Measurements from ENCODE around the gene TGFBR3L. TPM values are rescaled to one million over a fixed set of nuclear protein-coding genes. Genes with fewer than 3 reads are reported as not detected.

The TGFBR3L gene
- total RNA-seq, 1 donor from 2014 or later = 2.1 TPM

DNA sequence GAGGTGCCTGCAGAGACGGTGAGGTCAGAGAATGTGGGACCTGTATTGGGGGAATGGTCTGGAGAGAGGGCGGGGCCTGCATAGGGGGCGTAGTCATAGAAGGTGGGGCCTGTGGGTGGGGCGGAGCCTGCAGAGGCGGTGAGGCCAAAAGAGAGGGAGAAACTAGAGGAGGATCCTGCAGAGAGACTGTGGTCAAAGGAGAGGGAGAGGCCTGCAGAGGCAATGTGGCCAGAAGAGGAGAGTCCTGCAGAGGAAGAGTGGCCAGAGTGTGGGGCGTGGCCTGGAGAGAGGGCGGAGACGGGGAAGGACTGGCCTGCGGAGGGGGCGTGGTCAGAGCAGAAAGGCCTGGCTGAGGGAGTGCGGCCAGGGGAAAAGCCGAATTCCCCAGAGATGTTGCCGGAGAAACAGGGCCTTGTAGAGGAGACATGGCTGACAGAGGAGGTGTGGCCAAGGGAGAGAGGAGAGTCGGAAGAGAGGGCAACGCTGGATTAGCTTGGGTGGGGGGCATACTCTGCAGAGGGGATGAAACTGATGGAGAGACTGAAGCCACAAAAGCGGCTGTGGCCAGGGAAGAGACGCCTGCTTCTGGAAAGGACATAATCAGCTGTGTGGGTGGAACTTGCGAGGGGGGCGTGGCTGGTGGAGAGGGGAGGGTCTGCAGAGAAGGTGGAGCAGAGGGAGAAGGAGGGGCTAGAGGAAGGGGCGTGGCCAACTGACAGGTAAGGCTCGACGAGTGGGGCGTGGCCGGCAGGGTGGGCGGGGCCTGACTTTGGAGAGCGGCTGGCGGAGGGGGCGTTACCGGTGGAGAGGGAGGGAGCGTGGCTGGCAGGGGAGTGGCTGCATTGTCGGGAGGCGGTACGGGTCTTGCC lies 43.0 kb upstream of the TGFBR3L start:
- H3K9me3 ChIP-seq = no peaks in the 10 kb centered on the region
- no peaks in the 10 kb centered on the region for H3K36me3 ChIP-seq
- no peak overlapping the region for H3K27ac ChIP-seq
- H3K4me1 ChIP-seq = peaks cover 45% of the 10 kb centered on the region
- peak; percentile 62 to 76 for ATAC-seq
- H3K4me3 ChIP-seq = peak overlapping the region; percentile 29
- intact Hi-C loops (cut with DNase I) = no loop called here
- TF ChIP-seq, protein P1, sequence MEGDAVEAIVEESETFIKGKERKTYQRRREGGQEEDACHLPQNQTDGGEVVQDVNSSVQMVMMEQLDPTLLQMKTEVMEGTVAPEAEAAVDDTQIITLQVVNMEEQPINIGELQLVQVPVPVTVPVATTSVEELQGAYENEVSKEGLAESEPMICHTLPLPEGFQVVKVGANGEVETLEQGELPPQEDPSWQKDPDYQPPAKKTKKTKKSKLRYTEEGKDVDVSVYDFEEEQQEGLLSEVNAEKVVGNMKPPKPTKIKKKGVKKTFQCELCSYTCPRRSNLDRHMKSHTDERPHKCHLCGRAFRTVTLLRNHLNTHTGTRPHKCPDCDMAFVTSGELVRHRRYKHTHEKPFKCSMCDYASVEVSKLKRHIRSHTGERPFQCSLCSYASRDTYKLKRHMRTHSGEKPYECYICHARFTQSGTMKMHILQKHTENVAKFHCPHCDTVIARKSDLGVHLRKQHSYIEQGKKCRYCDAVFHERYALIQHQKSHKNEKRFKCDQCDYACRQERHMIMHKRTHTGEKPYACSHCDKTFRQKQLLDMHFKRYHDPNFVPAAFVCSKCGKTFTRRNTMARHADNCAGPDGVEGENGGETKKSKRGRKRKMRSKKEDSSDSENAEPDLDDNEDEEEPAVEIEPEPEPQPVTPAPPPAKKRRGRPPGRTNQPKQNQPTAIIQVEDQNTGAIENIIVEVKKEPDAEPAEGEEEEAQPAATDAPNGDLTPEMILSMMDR (IDR thresholded peaks at IDR 0.05) = no peak
- peak; percentile 96 for DNase-seq
- peaks cover 31% of the 10 kb centered on the region for H3K27me3 ChIP-seq (ENCODE audit: low read depth)

DNA sequence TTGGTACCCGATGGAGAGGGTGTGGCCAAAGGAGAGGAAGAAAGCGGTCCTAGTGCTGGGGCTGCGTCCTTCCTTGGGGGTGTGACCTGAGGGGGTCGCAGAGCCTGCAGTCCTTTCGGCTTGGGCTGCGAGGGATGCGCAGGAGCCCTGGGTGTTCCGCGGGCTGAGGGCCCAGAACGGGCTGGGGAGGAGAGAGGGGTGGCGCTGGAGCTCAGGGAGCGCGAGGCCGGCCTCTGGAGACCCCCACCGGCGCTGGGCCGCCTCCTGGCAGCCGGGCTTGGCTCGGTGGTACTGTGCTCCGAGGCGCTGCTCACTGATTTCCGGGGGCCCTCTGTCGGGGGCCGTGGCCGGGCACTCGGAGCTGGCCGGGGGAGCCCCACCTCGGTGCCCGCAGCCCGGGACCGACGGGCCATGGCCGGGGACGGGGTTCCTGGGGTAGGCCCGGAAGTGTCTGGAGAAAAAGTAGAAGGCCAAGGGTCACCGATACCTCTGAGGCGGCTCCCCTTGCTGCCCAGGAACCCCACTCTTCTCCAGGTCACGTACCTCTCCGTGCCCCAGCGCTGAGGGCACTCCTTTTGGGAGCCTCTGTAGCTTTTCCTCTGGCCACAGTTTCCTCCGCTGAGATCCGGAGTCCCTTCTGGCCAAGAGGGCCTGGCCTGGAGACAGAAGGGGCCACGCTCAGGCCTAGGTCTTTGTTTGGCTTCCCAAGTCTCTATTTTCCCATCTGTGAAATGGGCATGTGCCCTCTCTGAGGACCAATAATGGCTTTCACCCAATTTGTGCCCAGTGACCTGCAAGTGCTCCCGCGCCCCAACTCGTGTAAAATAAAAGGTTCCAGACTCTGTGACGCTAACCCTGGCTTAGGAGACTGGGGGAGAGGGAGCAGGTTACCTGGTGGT lies 42.1 kb upstream of the TGFBR3L start:
- no peaks in the 10 kb centered on the region for H3K9me3 ChIP-seq
- no peak overlapping the region for H3K4me3 ChIP-seq
- intact Hi-C loops (cut with DNase I) = no loop called here
- no peaks in the 10 kb centered on the region for H3K36me3 ChIP-seq
- H3K4me1 ChIP-seq = peaks cover 45% of the 10 kb centered on the region
- no peak for ATAC-seq
- no peak for DNase-seq
- peaks cover 31% of the 10 kb centered on the region for H3K27me3 ChIP-seq (ENCODE audit: low read depth)
- TF ChIP-seq, protein P1 (IDR thresholded peaks at IDR 0.05) = no peak
- H3K27ac ChIP-seq = no peak overlapping the region

DNA sequence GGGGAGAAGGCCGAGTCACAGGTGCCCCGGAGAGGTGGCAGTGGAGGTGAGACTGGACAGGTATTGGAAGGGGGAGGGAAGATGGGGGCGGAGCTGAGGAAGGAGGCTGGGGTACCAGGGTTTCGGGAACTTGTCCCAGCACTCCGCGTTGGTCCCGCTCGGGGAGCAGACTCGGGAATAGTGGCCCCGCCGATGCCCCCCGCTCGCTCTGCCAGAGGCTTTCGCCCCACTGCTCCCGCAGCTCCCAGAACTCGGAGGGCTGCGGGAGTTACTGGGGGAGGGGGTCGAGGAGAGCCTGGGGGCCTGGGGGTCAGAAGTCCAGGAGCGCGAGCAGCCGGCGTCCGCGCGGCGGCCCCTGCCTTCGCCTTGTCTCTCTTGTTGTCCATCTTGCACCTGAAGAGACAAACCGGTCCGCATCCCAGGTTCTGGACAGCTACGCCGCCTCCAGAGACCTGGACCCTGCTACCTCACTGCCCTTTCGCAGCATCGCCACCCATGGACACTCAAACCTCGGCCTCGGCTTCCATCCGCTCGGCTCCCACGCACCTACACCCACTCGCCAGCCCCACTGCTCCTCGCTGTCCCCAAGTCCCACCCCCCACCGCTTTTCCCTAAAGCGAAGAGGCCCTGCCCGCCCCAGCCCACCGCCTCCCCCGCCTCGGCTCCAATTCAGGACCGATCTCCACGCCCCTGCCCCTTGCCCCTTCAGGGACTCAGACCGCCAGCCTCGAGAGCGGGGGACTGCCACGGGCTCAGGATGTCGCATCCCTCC lies 41.1 kb upstream of the TGFBR3L start:
- intact Hi-C loops (cut with DNase I) = no loop called here
- ATAC-seq = no peak
- peaks cover 25% of the 10 kb centered on the region for H3K27me3 ChIP-seq (ENCODE audit: low read depth)

GRCh38 chr19:7874076-7874896 lies 40.3 kb upstream of the TGFBR3L start, which contains the start of gene PRR36:
Gene PRR36, minus strand, starts transcription at chr19:7874390. Its CDS starts 701 bp downstream, at chr19:7873689.
- peak within 1 kb of the TSS; percentile 48 for H3K4me3 ChIP-seq
- intact Hi-C loops (cut with DNase I) = no loop called here
- no peak within 1 kb of the TSS for H3K27ac ChIP-seq
- DNase-seq (peak; percentile 79), ATAC-seq (peak; percentile 54 to 57)
- no peaks in the 10 kb centered on the region for H3K9me3 ChIP-seq
- H3K27me3 ChIP-seq (ENCODE audit: low read depth) = peaks cover 25% of the 10 kb centered on the region
- H3K36me3 ChIP-seq = no peaks in the 10 kb centered on the region
- TF ChIP-seq, protein P1 (IDR thresholded peaks at IDR 0.05) = no peak
- H3K4me1 ChIP-seq = peaks cover 33% of the 10 kb centered on the region

More for the DNA sequence above, 41.1 kb upstream of the TGFBR3L start:
- H3K36me3 ChIP-seq = no peaks in the 10 kb centered on the region
- no peaks in the 10 kb centered on the region for H3K9me3 ChIP-seq
- H3K4me1 ChIP-seq = peaks cover 41% of the 10 kb centered on the region
- no peak overlapping the region for H3K27ac ChIP-seq
- H3K4me3 ChIP-seq = peak overlapping the region; percentile 48
- TF ChIP-seq, protein P1 (IDR thresholded peaks at IDR 0.05) = no peak
- no peak for DNase-seq

Measured in lower lobe of right lung (tissue), 2 donors.